ENCODE data around the gene RDH5. TPM values are rescaled to one million over a fixed set of nuclear protein-coding genes. Genes with fewer than 3 reads are reported as not detected.

The RDH5 gene
- total RNA-seq, 1 donor from 2014 or later: 3.6 TPM

- H3K27me3 ChIP-seq (ENCODE audit: control insufficient read depth, insufficient read depth, low read length): peaks cover 6% of the 10 kb centered on the region
- no peak for TF ChIP-seq CTCF (IDR thresholded peaks at IDR 0.05; ENCODE audit: insufficient read depth, low read length, poor library complexity, severe bottlenecking)
These were observed 12.9 kb upstream of the RDH5 start for GRCh38 chr12:55707219-55707671.

GRCh38 chr12:55707841-55708694 is 12.1 kb upstream of the RDH5 start, which contains the start of gene ITGA7:
Gene ITGA7, minus strand, starts transcription at chr12:55707904. Its CDS starts 222 bp downstream, at chr12:55707682.
- Histone ChIP-seq H3K27me3 (ENCODE audit: control insufficient read depth, insufficient read depth, low read length) (peaks cover 6% of the 10 kb centered on the region), H3K4me3 (ENCODE audit: low read depth, low read length) (peak within 1 kb of the TSS; percentile 48), H3K36me3 (ENCODE audit: control insufficient read depth, insufficient read depth, low read length) (no peaks in the 10 kb centered on the region)
- DNase-seq (ENCODE audit: low read depth): no peak
- no peak for TF ChIP-seq CTCF (IDR thresholded peaks at IDR 0.05; ENCODE audit: insufficient read depth, low read length, poor library complexity, severe bottlenecking)

More at GRCh38 chr12:55707219-55707671, 12.9 kb upstream of the RDH5 start:
- H3K4me3 ChIP-seq (ENCODE audit: low read depth, low read length): peak overlapping the region; percentile 48
- no peak for DNase-seq (ENCODE audit: low read depth)
- no peaks in the 10 kb centered on the region for H3K36me3 ChIP-seq (ENCODE audit: control insufficient read depth, insufficient read depth, low read length)

GRCh38 chr12:55708695-55709233 is 11.4 kb upstream of the RDH5 start:
- no peaks in the 10 kb centered on the region for H3K36me3 ChIP-seq (ENCODE audit: control insufficient read depth, insufficient read depth, low read length)
- H3K27me3 ChIP-seq (ENCODE audit: control insufficient read depth, insufficient read depth, low read length): peaks cover 6% of the 10 kb centered on the region
- no peak overlapping the region for H3K4me3 ChIP-seq (ENCODE audit: low read depth, low read length)
- no peak for DNase-seq (ENCODE audit: low read depth)
- TF ChIP-seq CTCF (IDR thresholded peaks at IDR 0.05; ENCODE audit: insufficient read depth, low read length, poor library complexity, severe bottlenecking): no peak

GRCh38 chr12:55711786-55712553 is 8.2 kb upstream of the RDH5 start:
- H3K36me3 ChIP-seq (ENCODE audit: control insufficient read depth, insufficient read depth, low read length): no peaks in the 10 kb centered on the region
- no peak for DNase-seq (ENCODE audit: low read depth)
- TF ChIP-seq CTCF (IDR thresholded peaks at IDR 0.05; ENCODE audit: insufficient read depth, low read length, poor library complexity, severe bottlenecking): no peak
- peaks cover 6% of the 10 kb centered on the region for H3K27me3 ChIP-seq (ENCODE audit: control insufficient read depth, insufficient read depth, low read length)
- H3K4me3 ChIP-seq (ENCODE audit: low read depth, low read length): no peak overlapping the region

- H3K27me3 ChIP-seq (ENCODE audit: control insufficient read depth, insufficient read depth, low read length): peaks cover 4% of the 10 kb centered on the region
- DNase-seq (ENCODE audit: low read depth): no peak
- no peak for TF ChIP-seq CTCF (IDR thresholded peaks at IDR 0.05; ENCODE audit: insufficient read depth, low read length, poor library complexity, severe bottlenecking)
- no peaks in the 10 kb centered on the region for H3K36me3 ChIP-seq (ENCODE audit: control insufficient read depth, insufficient read depth, low read length)
- no peak overlapping the region for H3K4me3 ChIP-seq (ENCODE audit: low read depth, low read length)
These were observed 7.3 kb upstream of the RDH5 start for GRCh38 chr12:55712700-55713415.

All from kidney epithelial cell (primary cell).